ENCODE results near the gene CALR.

- TF ChIP-seq TFAM (CRISPR knock-in tag; conservative IDR thresholded peaks at IDR 0.05) (no peak), CTCF (IDR thresholded peaks at IDR 0.05 in 2 of 3, conservative IDR thresholded peaks at IDR 0.05 in 1 of 3; ENCODE audit: insufficient read depth in 2 of 3, low read depth in 1 of 3, low read length in 3 of 3) (no peak), ZNF12 (CRISPR knock-in tag; IDR thresholded peaks at IDR 0.05) (no peak), CBX2 (IDR thresholded peaks at IDR 0.05; ENCODE audit: insufficient read depth, low read length, poor library complexity, severe bottlenecking) (no peak), POLR2A (conservative IDR thresholded peaks at IDR 0.05) (no peak), EZH2 (IDR thresholded peaks at IDR 0.05; ENCODE audit: borderline replicate concordance, low read depth, low read length) (no peak), ZNF23 (CRISPR knock-in tag; IDR thresholded peaks at IDR 0.05) (no peak), MECOM (CRISPR knock-in tag; IDR thresholded peaks at IDR 0.05) (no peak), NONO (IDR thresholded peaks at IDR 0.05; ENCODE audit: low read depth in 2 of 2, low read length in 1 of 2) (no peak), USF1 (CRISPR knock-in tag; IDR thresholded peaks at IDR 0.05) (no peak), ATF3 (IDR thresholded peaks at IDR 0.05) (no peak), ATF3 (CRISPR knock-in tag; conservative IDR thresholded peaks at IDR 0.05) (no peak), TCF7 (IDR thresholded peaks at IDR 0.05; ENCODE audit: borderline replicate concordance) (no peak)
Measured at GRCh38 chr19:12947702-12948611, 9.5 kb downstream of the CALR start.
